ENCODE data around the gene LGALS3BP.

Gene LGALS3BP

GRCh38 chr17:78995761-78996451 lies 16.2 kb upstream of the LGALS3BP start:
- Mint-ChIP-seq H3K4me3 (no peak overlapping the region), H3K36me3 (no peaks in the 10 kb centered on the region), H3K9me3 (no peaks in the 10 kb centered on the region), H3K4me1 (peaks cover under 1% of the 10 kb centered on the region), H3K27ac (no peak overlapping the region), H3K27me3 (no peaks in the 10 kb centered on the region)

- no peaks in the 10 kb centered on the region for H3K27me3 Mint-ChIP-seq
- H3K36me3 Mint-ChIP-seq, result no peaks in the 10 kb centered on the region
- no peaks in the 10 kb centered on the region for H3K4me1 Mint-ChIP-seq
- H3K27ac Mint-ChIP-seq, result no peak overlapping the region
- H3K9me3 Mint-ChIP-seq, result no peaks in the 10 kb centered on the region
- H3K4me3 Mint-ChIP-seq, result no peak overlapping the region
These were observed 15.5 kb upstream of the LGALS3BP start for GRCh38 chr17:78995022-78995760.

- H3K4me1 Mint-ChIP-seq, result no peaks in the 10 kb centered on the region
- H3K4me3 Mint-ChIP-seq, result no peak overlapping the region
- no peak overlapping the region for H3K27ac Mint-ChIP-seq
- H3K9me3 Mint-ChIP-seq, result no peaks in the 10 kb centered on the region
- H3K36me3 Mint-ChIP-seq, result no peaks in the 10 kb centered on the region
- no peaks in the 10 kb centered on the region for H3K27me3 Mint-ChIP-seq
These were observed 14.4 kb upstream of the LGALS3BP start for GRCh38 chr17:78993981-78994671.

- H3K9me3 Mint-ChIP-seq, result no peaks in the 10 kb centered on the region
- H3K36me3 Mint-ChIP-seq, result no peaks in the 10 kb centered on the region
- H3K4me1 Mint-ChIP-seq, result no peaks in the 10 kb centered on the region
- no peaks in the 10 kb centered on the region for H3K27me3 Mint-ChIP-seq
- H3K27ac Mint-ChIP-seq, result peak overlapping the region; percentile 65
- H3K4me3 Mint-ChIP-seq, result no peak overlapping the region
These were observed 13.7 kb upstream of the LGALS3BP start for GRCh38 chr17:78993241-78993956.

- Mint-ChIP-seq H3K4me1 (no peaks in the 10 kb centered on the region), H3K27ac (no peak overlapping the region), H3K9me3 (no peaks in the 10 kb centered on the region), H3K4me3 (no peak overlapping the region), H3K36me3 (no peaks in the 10 kb centered on the region), H3K27me3 (no peaks in the 10 kb centered on the region)
These were observed 13.0 kb upstream of the LGALS3BP start for GRCh38 chr17:78992542-78993212.

- Mint-ChIP-seq H3K36me3 (no peaks in the 10 kb centered on the region), H3K27ac (no peak overlapping the region), H3K4me3 (no peak overlapping the region), H3K27me3 (no peaks in the 10 kb centered on the region), H3K9me3 (no peaks in the 10 kb centered on the region), H3K4me1 (peaks cover under 1% of the 10 kb centered on the region)
These were observed 12.3 kb upstream of the LGALS3BP start for GRCh38 chr17:78991906-78992532.

- Mint-ChIP-seq H3K27ac (no peak overlapping the region), H3K4me3 (no peak overlapping the region), H3K9me3 (no peaks in the 10 kb centered on the region), H3K36me3 (no peaks in the 10 kb centered on the region), H3K27me3 (no peaks in the 10 kb centered on the region), H3K4me1 (peaks cover 9% of the 10 kb centered on the region)
These were observed 11.5 kb upstream of the LGALS3BP start for GRCh38 chr17:78991017-78991738.

GRCh38 chr17:78990349-78991016 lies 10.8 kb upstream of the LGALS3BP start:
- H3K27me3 Mint-ChIP-seq, result no peaks in the 10 kb centered on the region
- H3K36me3 Mint-ChIP-seq, result no peaks in the 10 kb centered on the region
- no peak overlapping the region for H3K27ac Mint-ChIP-seq
- no peak overlapping the region for H3K4me3 Mint-ChIP-seq
- no peaks in the 10 kb centered on the region for H3K9me3 Mint-ChIP-seq
- H3K4me1 Mint-ChIP-seq, result peaks cover 15% of the 10 kb centered on the region

GRCh38 chr17:78988152-78988551 lies 8.4 kb upstream of the LGALS3BP start:
- Mint-ChIP-seq H3K4me1 (peaks cover 15% of the 10 kb centered on the region), H3K36me3 (no peaks in the 10 kb centered on the region), H3K27ac (no peak overlapping the region), H3K4me3 (no peak overlapping the region), H3K9me3 (no peaks in the 10 kb centered on the region), H3K27me3 (no peaks in the 10 kb centered on the region)

GRCh38 chr17:78986649-78987328 lies 7.1 kb upstream of the LGALS3BP start:
- H3K27ac Mint-ChIP-seq, result no peak overlapping the region
- H3K4me1 Mint-ChIP-seq, result peaks cover 15% of the 10 kb centered on the region
- no peaks in the 10 kb centered on the region for H3K27me3 Mint-ChIP-seq
- H3K4me3 Mint-ChIP-seq, result peak overlapping the region; percentile 73
- H3K9me3 Mint-ChIP-seq, result no peaks in the 10 kb centered on the region
- no peaks in the 10 kb centered on the region for H3K36me3 Mint-ChIP-seq

GRCh38 chr17:78986048-78986648 lies 6.4 kb upstream of the LGALS3BP start:
- no peaks in the 10 kb centered on the region for H3K27me3 Mint-ChIP-seq
- no peaks in the 10 kb centered on the region for H3K36me3 Mint-ChIP-seq
- peak overlapping the region; percentile 73 for H3K4me3 Mint-ChIP-seq
- peaks cover 15% of the 10 kb centered on the region for H3K4me1 Mint-ChIP-seq
- H3K27ac Mint-ChIP-seq, result no peak overlapping the region
- H3K9me3 Mint-ChIP-seq, result no peaks in the 10 kb centered on the region

- H3K27ac Mint-ChIP-seq, result no peak overlapping the region
- peaks cover 15% of the 10 kb centered on the region for H3K4me1 Mint-ChIP-seq
- no peaks in the 10 kb centered on the region for H3K36me3 Mint-ChIP-seq
- H3K4me3 Mint-ChIP-seq, result no peak overlapping the region
- no peaks in the 10 kb centered on the region for H3K27me3 Mint-ChIP-seq
- H3K9me3 Mint-ChIP-seq, result no peaks in the 10 kb centered on the region
These were observed 5.7 kb upstream of the LGALS3BP start for GRCh38 chr17:78985395-78985794.

Measured in activated naive CD4-positive, alpha-beta T cell treated with anti-CD3 and anti-CD28 coated beads, Interleukin-2, amount 50 U/mL, for 24 hours (primary cell).